SHP77 treated with DMSO at 0.1 percent for 48 hours (cell line): ENCODE measurements around the gene FBN1.

ENCODE experiments used
- DNase-seq: peaks from one replicate; lab custom pipeline; 2025; lab: John Stamatoyannopoulos, UW

Gene FBN1

GRCh38 chr15:48426941-48427340, 218.6 kb downstream of the FBN1 start:
- DNase-seq = no peak

- DNase-seq = no peak
Observed at GRCh38 chr15:48426044-48426443, 219.5 kb downstream of the FBN1 start.

- no peak for DNase-seq
Observed at GRCh38 chr15:48425051-48425450, 220.5 kb downstream of the FBN1 start.

- DNase-seq = no peak
Observed at GRCh38 chr15:48423896-48424475, 221.5 kb downstream of the FBN1 start.

- no peak for DNase-seq
Observed at GRCh38 chr15:48423342-48423741, 222.2 kb downstream of the FBN1 start.

- DNase-seq = no peak
Observed at GRCh38 chr15:48422401-48422800, 223.1 kb downstream of the FBN1 start.

- no peak for DNase-seq
Observed at GRCh38 chr15:48421362-48421761, 224.1 kb downstream of the FBN1 start.

- DNase-seq = no peak
Observed at GRCh38 chr15:48419896-48420295, 225.6 kb downstream of the FBN1 start.

- no peak for DNase-seq
Observed at GRCh38 chr15:48418343-48418742, 227.2 kb downstream of the FBN1 start.

GRCh38 chr15:48416301-48416700, 229.2 kb downstream of the FBN1 start:
- no peak for DNase-seq

GRCh38 chr15:48415036-48415886, 230.2 kb downstream of the FBN1 start:
- no peak for DNase-seq

- DNase-seq = no peak
Observed at GRCh38 chr15:48414015-48414414, 231.5 kb downstream of the FBN1 start.

GRCh38 chr15:48413304-48413703, 232.2 kb downstream of the FBN1 start:
- DNase-seq = no peak

- DNase-seq = no peak
Observed at GRCh38 chr15:48411971-48412591, 233.4 kb downstream of the FBN1 start.

- DNase-seq = no peak
Observed at GRCh38 chr15:48409623-48410022, 235.9 kb downstream of the FBN1 start.

GRCh38 chr15:48408327-48408726, 237.2 kb downstream of the FBN1 start:
- DNase-seq = no peak

GRCh38 chr15:48407646-48408045, 237.9 kb downstream of the FBN1 start:
- DNase-seq = no peak

GRCh38 chr15:48406911-48407310, 238.6 kb downstream of the FBN1 start:
- no peak for DNase-seq

GRCh38 chr15:48406266-48406891, 239.1 kb downstream of the FBN1 start:
- DNase-seq = no peak

GRCh38 chr15:48402427-48403177, 242.9 kb downstream of the FBN1 start:
- DNase-seq = no peak

GRCh38 chr15:48400086-48400485, 245.4 kb downstream of the FBN1 start:
- no peak for DNase-seq

- DNase-seq = no peak
Observed at GRCh38 chr15:48397841-48398240, 247.7 kb downstream of the FBN1 start.
